GM23338 (cell line): ENCODE results near the gene ZNF518A. TPM values are rescaled to one million over a fixed set of nuclear protein-coding genes. Genes with fewer than 3 reads are reported as not detected.

Experiments
- ATAC-seq: fragments of 200-7000 bp; cut with Tn5 transposase; 3 replicates; pipeline ENCODE4 v1.9.1; 2020
- DNase-seq: peaks from one replicate; pipeline ENCODE4 v3.0.0-alpha.2; 2015; ENCODE audit warnings: low spot score
- H2AFZ ChIP-seq: fragments of 200-600 bp; sonication (generic); 2 replicates; pipeline ENCODE4 v1.8.0; 2016; ENCODE audit warnings: antibody characterized with exemption, mild to moderate bottlenecking, moderate library complexity
- H3F3A ChIP-seq: fragments of 200-600 bp; sonication (generic); replicated peaks from 2 replicates; pipeline ENCODE4 v1.8.0; 2017; ENCODE audit warnings: antibody characterized with exemption, mixed run types, low read depth
- H3K27ac ChIP-seq: fragments of 200-600 bp; sonication (generic); 2 replicates; pipeline ENCODE4 v1.6.1; 2016; ENCODE audit warnings: low read depth
- H3K27me3 ChIP-seq: fragments of 200-600 bp; sonication (generic); 2 replicates; pipeline ENCODE4 v1.8.0; 2016; ENCODE audit warnings: mild to moderate bottlenecking, mixed run types, moderate library complexity; ENCODE audit not compliant: insufficient read depth
- H3K36me3 ChIP-seq: fragments of 200-600 bp; sonication (generic); 2 replicates; pipeline ENCODE4 v1.8.0; 2016; ENCODE audit warnings: mild to moderate bottlenecking; ENCODE audit not compliant: insufficient read depth
- H3K4me1 ChIP-seq: fragments of 200-600 bp; sonication (generic); 2 replicates; pipeline ENCODE4 v1.8.0; 2016; ENCODE audit warnings: mild to moderate bottlenecking, moderate library complexity; ENCODE audit not compliant: insufficient read depth
- H3K4me2 ChIP-seq: fragments of 200-600 bp; sonication (generic); 2 replicates; pipeline ENCODE4 v1.7.1; 2017; ENCODE audit warnings: mixed run types
- H3K4me3 ChIP-seq: fragments of 200-600 bp; sonication (generic); 2 replicates; pipeline ENCODE4 v1.6.1; 2016; ENCODE audit warnings: mixed run types
- H3K79me2 ChIP-seq: fragments of 200-600 bp; sonication (generic); replicated peaks from 2 replicates; pipeline ENCODE4 v1.8.0; 2017; ENCODE audit warnings: mild to moderate bottlenecking; ENCODE audit not compliant: insufficient read depth
- H3K9me2 ChIP-seq: fragments of 200-600 bp; sonication (generic); 2 replicates; pipeline ENCODE4 v1.8.0; 2017; ENCODE audit not compliant: insufficient read depth
- H4K20me1 ChIP-seq: fragments of 200-600 bp; sonication (generic); replicated peaks from 2 replicates; pipeline ENCODE4 v1.8.0; 2017; ENCODE audit warnings: mild to moderate bottlenecking; ENCODE audit not compliant: insufficient read depth
- H3K27ac Mint-ChIP-seq: 2 replicates; pipeline ENCODE4 v1.8.0; 2020; ENCODE audit warnings: inconsistent platforms, mild to moderate bottlenecking, moderate library complexity, mixed read lengths
- H3K27me3 Mint-ChIP-seq: 3 replicates; pipeline ENCODE4 v1.8.0; 2022; ENCODE audit warnings: low read depth, mild to moderate bottlenecking, moderate library complexity, mixed read lengths, inconsistent platforms; ENCODE audit not compliant: insufficient read depth, poor library complexity
- H3K36me3 Mint-ChIP-seq: 3 replicates; pipeline ENCODE4 v1.8.0; 2021; ENCODE audit warnings: low read depth, mild to moderate bottlenecking, inconsistent platforms, moderate library complexity, mixed read lengths
- H3K4me1 Mint-ChIP-seq: 3 replicates; pipeline ENCODE4 v1.8.0; 2020; ENCODE audit warnings: mild to moderate bottlenecking, inconsistent platforms, mixed read lengths
- H3K4me3 Mint-ChIP-seq: 3 replicates; pipeline ENCODE4 v1.8.0; 2021; ENCODE audit warnings: moderate library complexity, mild to moderate bottlenecking, inconsistent platforms, mixed read lengths
- H3K9me3 Mint-ChIP-seq: 3 replicates; pipeline ENCODE4 v1.8.0; 2020; ENCODE audit warnings: moderate library complexity, mild to moderate bottlenecking, inconsistent platforms, mixed read lengths
- CREB1 ChIP-seq: fragments of 250-450 bp; sonication (Bioruptor Pico); IDR thresholded peaks from 2 replicates; pipeline ENCODE4 v1.5.0; 2020; ENCODE audit warnings: low read depth, mild to moderate bottlenecking, moderate library complexity
- JUNB ChIP-seq: IDR thresholded peaks from one replicate; pipeline ENCODE4 v1.6.1; 2016; ENCODE audit warnings: antibody characterized with exemption; ENCODE audit not compliant: unreplicated experiment
- NANOG ChIP-seq: IDR thresholded peaks from 2 replicates; pipeline ENCODE4 v1.6.1; 2016; ENCODE audit warnings: antibody characterized with exemption, borderline replicate concordance
- POLR2AphosphoS5 ChIP-seq: IDR thresholded peaks from 2 replicates; pipeline ENCODE4 v1.6.1; 2016; ENCODE audit warnings: antibody characterized with exemption, low read depth
- REST ChIP-seq: IDR thresholded peaks from one replicate; pipeline ENCODE4 v1.6.1; 2018; ENCODE audit warnings: antibody characterized with exemption; ENCODE audit not compliant: unreplicated experiment
- STAT1 ChIP-seq: IDR thresholded peaks from one replicate; pipeline ENCODE4 v1.6.1; 2016; ENCODE audit warnings: antibody characterized with exemption; ENCODE audit not compliant: unreplicated experiment
- ZNF114 ChIP-seq: fragments of 250-450 bp; sonication (Bioruptor Pico); IDR thresholded peaks from 2 replicates; pipeline ENCODE4 v1.5.0; 2020; ENCODE audit warnings: mild to moderate bottlenecking, moderate library complexity
- polyA plus RNA-seq: library from polyadenylated mRNA; unstranded; fragments of >200 nt; fragmentation: Nextera tagmentation; extraction: Ambion mirVana; gene quantifications from 2 replicates; pipeline ENCODE4 v1.2.1, GENCODE V29; 2016
- total RNA-seq: library from RNA; depleted of rRNA; stranded (reverse); fragments of >200 nt; shearing (Covaris generic); gene quantifications from 2 replicates; pipeline ENCODE4 v1.2.3, GENCODE V29; 2014
- TF ChIP-seq, protein P1 (sequence below), 2 experiments: fragments of 200-600 bp in 1 of 2; sonication (generic) in 1 of 2; conservative IDR thresholded peaks; 2 replicates each; pipeline versions ENCODE4 v1.5.1 to v1.6.1; 2016 to 2017; ENCODE audit warnings: antibody characterized with exemption in 2 of 2, low read depth in 2 of 2, mild to moderate bottlenecking in 2 of 2, moderate library complexity in 1 of 2
- TF ChIP-seq, protein P2 (sequence below): fragments of 250-450 bp; sonication (Bioruptor Pico); IDR thresholded peaks from 2 replicates; pipeline ENCODE4 v1.5.0; 2020; ENCODE audit warnings: mild to moderate bottlenecking, moderate library complexity

The ZNF518A gene
- total and polyA plus RNA-seq, 2 experiments from 2014 or later = 44.6 to 52.1 TPM

- H3K36me3 Mint-ChIP-seq = no peaks in the 10 kb centered on the region
- Histone ChIP-seq H3K27ac (peak overlapping the region; percentile 82), H2AFZ (peak overlapping the region; percentile 96), H3K4me1 (no peaks in the 10 kb centered on the region), H3F3A (no peaks in the 10 kb centered on the region), H4K20me1 (no peaks in the 10 kb centered on the region), H3K4me3 (peak overlapping the region; percentile 66), H3K9me2 (peaks cover 10% of the 10 kb centered on the region), H3K36me3 (no peaks in the 10 kb centered on the region), H3K79me2 (no peaks in the 10 kb centered on the region), H3K27me3 (peaks cover 22% of the 10 kb centered on the region; the same call in 1 of the 2 replicates), H3K4me2 (peak overlapping the region; percentile 76)
- H3K9me3 Mint-ChIP-seq = no peaks in the 10 kb centered on the region; the same call in 2 of the 3 replicates
- peak overlapping the region; percentile 82 for H3K4me3 Mint-ChIP-seq
- H3K4me1 Mint-ChIP-seq = no peaks in the 10 kb centered on the region; the same call in 2 of the 3 replicates
- ATAC-seq = peak; percentile 96
- peaks cover 5% of the 10 kb centered on the region for H3K27me3 Mint-ChIP-seq
- no peak for TF ChIP-seq REST
- no peak for TF ChIP-seq ZNF114 (CRISPR knock-in tag)
- TF ChIP-seq STAT1 = no peak
- no peak for TF ChIP-seq NANOG
- TF ChIP-seq, protein P1, sequence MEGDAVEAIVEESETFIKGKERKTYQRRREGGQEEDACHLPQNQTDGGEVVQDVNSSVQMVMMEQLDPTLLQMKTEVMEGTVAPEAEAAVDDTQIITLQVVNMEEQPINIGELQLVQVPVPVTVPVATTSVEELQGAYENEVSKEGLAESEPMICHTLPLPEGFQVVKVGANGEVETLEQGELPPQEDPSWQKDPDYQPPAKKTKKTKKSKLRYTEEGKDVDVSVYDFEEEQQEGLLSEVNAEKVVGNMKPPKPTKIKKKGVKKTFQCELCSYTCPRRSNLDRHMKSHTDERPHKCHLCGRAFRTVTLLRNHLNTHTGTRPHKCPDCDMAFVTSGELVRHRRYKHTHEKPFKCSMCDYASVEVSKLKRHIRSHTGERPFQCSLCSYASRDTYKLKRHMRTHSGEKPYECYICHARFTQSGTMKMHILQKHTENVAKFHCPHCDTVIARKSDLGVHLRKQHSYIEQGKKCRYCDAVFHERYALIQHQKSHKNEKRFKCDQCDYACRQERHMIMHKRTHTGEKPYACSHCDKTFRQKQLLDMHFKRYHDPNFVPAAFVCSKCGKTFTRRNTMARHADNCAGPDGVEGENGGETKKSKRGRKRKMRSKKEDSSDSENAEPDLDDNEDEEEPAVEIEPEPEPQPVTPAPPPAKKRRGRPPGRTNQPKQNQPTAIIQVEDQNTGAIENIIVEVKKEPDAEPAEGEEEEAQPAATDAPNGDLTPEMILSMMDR (conservative IDR thresholded peaks at IDR 0.05; ENCODE audit: low read depth in 2 of 2) = no peak
- peak; percentile 93 for TF ChIP-seq CREB1 (CRISPR knock-in tag)
- TF ChIP-seq JUNB = no peak
- TF ChIP-seq, protein P2, sequence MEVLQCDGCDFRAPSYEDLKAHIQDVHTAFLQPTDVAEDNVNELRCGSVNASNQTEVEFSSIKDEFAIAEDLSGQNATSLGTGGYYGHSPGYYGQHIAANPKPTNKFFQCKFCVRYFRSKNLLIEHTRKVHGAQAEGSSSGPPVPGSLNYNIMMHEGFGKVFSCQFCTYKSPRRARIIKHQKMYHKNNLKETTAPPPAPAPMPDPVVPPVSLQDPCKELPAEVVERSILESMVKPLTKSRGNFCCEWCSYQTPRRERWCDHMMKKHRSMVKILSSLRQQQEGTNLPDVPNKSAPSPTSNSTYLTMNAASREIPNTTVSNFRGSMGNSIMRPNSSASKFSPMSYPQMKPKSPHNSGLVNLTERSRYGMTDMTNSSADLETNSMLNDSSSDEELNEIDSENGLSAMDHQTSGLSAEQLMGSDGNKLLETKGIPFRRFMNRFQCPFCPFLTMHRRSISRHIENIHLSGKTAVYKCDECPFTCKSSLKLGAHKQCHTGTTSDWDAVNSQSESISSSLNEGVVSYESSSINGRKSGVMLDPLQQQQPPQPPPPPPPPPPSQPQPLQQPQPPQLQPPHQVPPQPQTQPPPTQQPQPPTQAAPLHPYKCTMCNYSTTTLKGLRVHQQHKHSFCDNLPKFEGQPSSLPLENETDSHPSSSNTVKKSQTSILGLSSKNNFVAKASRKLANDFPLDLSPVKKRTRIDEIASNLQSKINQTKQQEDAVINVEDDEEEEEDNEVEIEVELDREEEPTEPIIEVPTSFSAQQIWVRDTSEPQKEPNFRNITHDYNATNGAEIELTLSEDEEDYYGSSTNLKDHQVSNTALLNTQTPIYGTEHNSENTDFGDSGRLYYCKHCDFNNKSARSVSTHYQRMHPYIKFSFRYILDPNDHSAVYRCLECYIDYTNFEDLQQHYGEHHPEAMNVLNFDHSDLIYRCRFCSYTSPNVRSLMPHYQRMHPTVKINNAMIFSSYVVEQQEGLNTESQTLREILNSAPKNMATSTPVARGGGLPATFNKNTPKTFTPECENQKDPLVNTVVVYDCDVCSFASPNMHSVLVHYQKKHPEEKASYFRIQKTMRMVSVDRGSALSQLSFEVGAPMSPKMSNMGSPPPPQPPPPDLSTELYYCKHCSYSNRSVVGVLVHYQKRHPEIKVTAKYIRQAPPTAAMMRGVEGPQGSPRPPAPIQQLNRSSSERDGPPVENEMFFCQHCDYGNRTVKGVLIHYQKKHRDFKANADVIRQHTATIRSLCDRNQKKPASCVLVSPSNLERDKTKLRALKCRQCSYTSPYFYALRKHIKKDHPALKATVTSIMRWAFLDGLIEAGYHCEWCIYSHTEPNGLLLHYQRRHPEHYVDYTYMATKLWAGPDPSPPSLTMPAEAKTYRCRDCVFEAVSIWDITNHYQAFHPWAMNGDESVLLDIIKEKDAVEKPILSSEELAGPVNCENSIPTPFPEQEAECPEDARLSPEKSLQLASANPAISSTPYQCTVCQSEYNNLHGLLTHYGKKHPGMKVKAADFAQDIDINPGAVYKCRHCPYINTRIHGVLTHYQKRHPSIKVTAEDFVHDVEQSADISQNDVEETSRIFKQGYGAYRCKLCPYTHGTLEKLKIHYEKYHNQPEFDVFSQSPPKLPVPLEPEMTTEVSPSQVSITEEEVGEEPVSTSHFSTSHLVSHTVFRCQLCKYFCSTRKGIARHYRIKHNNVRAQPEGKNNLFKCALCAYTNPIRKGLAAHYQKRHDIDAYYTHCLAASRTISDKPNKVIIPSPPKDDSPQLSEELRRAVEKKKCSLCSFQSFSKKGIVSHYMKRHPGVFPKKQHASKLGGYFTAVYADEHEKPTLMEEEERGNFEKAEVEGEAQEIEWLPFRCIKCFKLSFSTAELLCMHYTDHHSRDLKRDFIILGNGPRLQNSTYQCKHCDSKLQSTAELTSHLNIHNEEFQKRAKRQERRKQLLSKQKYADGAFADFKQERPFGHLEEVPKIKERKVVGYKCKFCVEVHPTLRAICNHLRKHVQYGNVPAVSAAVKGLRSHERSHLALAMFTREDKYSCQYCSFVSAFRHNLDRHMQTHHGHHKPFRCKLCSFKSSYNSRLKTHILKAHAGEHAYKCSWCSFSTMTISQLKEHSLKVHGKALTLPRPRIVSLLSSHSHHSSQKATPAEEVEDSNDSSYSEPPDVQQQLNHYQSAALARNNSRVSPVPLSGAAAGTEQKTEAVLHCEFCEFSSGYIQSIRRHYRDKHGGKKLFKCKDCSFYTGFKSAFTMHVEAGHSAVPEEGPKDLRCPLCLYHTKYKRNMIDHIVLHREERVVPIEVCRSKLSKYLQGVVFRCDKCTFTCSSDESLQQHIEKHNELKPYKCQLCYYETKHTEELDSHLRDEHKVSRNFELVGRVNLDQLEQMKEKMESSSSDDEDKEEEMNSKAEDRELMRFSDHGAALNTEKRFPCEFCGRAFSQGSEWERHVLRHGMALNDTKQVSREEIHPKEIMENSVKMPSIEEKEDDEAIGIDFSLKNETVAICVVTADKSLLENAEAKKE = peak; percentile 79
- TF ChIP-seq POLR2AphosphoS5 = peak; percentile 17; the same call in 1 of the 2 replicates
- DNase-seq = peak; percentile 85
- peak overlapping the region; percentile 94 for H3K27ac Mint-ChIP-seq
Observed at GRCh38 chr10:96089670-96090462, 40.2 kb upstream of the ZNF518A start.
